ENCODE measurements around the gene ZNF234.
"Not testable (repeated sequence)": the region's sequence is repeated elsewhere in the genome, so short reads cannot be mapped to it uniquely, and the experiment has no call there.

ZNF234 gene

DNA sequence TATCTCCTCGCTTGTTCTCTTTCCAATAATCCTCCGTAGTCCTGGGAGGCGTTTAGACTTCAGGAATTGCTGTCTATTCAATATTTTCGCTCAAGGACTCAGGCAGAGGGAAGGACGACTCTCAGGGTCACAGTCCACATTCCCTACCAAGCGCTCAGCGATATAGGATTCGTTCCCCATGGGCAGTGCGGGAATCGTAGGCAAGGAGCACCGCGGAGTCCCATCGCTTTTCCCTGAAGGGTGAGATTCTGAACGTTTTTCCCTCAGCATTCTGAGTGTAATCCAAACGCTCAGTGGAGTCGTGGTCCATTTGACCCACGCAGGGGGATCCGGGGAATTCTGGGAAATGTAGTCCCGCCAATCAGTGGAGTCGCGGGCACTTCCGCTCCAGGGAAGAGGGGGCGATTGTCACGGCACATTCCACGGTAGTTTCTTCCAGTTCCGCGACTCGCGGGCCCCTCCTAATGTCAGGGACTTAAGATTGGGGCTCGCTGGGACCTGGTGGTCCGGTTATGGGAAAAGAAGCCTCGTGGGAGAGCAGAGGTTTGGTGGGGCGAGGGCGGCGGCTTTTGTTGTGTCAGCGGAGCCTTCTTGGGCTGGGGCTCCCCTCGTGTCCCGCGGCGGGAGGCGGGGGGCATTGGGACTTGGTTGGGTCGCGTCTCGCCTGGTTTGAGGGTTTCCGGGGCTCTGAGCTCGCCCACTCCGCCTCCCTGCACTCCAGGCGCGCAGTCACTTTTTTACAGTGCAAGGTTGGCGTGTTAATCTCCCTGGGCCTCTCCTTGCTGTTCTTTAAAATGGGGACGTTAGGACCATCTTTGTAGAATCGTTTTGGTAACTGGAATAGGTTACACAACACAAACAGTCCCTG, at the start of gene ZNF234:
ZNF234 (plus strand) TSS at position 364 of the 868 bp plus-strand sequence. CDS start 3,079 bp downstream, outside the sequence.
- peak; percentile 67 to 69 for DNase-seq (ENCODE audit: low read depth in 2 of 2)

DNA sequence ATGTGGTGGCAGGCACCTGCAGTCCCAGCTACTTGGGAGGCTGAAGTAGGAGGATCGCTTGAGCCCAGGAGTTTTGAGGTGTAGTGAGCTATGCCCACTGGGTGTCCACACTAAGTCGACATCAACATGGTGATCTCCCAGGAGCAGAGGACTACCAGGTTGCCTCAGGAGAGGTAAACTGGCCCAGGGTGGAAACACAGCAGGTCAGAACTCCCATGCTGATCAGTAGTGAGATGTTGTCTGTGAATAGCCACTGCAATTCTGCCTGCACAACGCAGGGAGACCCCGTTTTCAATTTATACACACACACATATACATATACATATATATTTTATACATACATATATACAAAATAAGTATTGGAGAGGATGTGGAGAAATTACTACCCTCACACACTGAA, 49.2 kb upstream of the ZNF234 start:
- DNase-seq (ENCODE audit: low read depth in 2 of 2) = no peak

DNA sequence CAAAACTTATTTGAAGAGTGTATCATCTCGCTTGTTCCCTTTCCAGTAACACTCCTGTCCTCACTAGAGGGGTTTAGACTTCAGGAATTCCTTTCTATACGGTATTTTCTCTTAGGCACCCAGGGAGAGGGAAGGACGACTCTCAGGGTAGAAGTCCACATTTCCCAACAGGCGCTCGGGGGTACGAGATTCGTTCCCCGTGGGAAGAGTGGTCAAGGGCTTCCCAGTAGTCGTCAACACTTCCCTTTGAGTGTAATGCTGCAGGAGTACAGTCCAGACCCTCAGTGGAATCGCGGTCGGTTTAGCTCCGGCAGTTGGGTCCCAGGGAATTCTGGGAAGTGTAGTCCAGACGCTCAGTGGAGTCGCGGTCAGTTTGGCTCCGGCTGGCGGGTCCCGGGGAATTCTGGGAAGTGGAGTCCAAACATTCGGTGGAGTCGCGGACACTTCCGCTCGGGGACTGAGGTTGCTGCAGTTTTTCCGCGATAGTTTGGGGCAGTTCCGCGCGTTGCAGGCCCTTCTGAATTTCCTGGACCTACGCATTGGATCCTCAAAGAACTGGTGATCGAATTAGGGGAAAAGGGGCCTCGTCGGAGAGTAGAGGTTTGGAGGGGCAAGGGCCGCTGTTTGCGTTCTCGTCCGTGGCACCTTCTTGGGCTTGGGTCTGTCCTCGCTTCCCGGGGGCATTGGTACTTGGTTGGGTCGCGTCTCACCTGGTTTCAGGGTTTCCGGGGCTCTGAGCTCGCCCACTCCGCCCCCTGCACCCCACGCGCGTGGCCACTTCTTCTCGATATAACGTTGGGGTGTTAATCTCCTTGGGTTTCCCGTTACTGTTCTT, 47.2 kb upstream of the ZNF234 start, which contains the start of gene ZNF224:
ZNF224 (plus strand) TSS at position 431 of the 835 bp plus-strand sequence. CDS start 3,513 bp downstream, outside the sequence.
- DNase-seq (ENCODE audit: low read depth in 2 of 2) = peak; percentile 68 to 78

DNA sequence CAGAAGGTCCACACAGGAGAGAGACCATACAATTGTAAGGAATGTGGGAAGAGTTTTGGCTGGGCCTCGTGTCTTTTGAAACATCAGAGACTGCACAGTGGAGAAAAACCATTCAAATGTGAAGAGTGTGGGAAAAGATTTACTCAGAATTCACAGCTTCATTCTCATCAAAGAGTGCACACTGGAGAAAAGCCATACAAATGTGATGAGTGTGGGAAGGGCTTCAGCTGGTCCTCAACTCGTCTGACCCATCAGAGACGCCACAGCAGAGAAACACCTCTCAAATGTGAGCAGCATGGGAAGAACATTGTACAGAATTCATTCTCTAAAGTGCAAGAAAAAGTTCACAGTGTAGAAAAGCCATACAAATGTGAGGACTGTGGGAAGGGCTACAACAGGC, 33.6 kb upstream of the ZNF234 start:
- no peak for DNase-seq (ENCODE audit: low read depth in 2 of 2)

DNA sequence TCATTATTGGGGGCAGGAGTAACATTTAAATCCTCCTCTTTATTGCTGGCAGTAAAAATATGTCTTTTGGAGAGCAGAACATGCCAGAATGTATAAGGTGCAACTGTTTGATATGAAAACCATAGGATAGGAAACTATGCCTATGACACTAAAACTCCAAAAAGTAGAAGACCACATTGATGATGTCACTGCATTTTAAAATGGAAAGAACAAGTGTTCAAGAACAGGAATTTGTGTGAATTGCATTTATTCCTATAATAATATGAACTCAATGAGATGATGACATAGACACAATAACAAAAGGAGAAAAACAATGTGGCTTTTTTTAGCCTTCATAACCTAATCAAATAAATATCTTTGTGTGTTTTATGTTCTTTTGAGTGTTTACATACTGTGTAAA, 31.9 kb upstream of the ZNF234 start:
- no peak for DNase-seq (ENCODE audit: low read depth in 2 of 2)

DNA sequence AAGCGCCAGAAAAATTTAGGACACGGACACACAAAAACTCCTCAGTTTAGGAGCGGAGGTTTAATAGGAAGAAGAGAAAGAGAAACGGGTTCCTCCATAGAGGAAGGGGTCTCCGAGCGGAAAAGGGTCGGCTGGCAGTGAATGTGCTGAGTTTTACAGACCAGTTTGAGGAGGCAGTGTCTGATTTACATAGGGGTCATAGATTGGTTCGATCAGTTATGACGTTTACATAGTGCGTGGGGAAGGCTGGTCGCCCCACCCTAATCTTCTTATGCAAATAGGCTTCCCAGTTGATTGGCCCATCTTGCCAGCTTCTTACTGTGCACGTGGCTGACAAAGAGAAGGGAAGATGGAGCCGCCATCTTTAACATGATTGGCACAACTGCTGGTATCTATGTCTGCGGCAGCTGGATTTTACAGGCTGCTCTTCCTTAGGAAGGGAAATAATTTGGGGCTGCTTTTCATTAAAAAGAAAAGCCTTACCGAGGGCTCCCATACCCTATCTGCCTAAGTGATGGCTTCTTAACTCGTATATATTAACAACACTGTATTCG, 29.4 kb upstream of the ZNF234 start:
- no peak for DNase-seq (ENCODE audit: low read depth in 2 of 2)

DNA sequence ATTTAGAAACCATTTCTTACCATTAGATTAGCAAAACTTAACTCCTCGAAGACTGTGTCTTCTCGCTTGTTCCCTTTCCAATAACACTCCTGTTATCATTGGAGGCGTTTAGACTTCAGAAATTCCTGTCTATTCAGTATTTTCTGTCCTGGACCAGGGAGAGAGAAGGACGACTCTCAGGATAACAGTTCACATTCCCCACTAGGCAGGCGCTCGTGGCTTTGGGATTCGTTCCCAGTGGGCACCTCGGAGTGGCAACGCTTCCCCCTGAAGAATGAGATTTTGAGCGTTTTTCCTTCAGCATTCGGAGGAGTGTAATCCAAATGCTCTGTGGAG, 28.6 kb upstream of the ZNF234 start:
- no peak for DNase-seq (ENCODE audit: low read depth in 2 of 2)

DNA sequence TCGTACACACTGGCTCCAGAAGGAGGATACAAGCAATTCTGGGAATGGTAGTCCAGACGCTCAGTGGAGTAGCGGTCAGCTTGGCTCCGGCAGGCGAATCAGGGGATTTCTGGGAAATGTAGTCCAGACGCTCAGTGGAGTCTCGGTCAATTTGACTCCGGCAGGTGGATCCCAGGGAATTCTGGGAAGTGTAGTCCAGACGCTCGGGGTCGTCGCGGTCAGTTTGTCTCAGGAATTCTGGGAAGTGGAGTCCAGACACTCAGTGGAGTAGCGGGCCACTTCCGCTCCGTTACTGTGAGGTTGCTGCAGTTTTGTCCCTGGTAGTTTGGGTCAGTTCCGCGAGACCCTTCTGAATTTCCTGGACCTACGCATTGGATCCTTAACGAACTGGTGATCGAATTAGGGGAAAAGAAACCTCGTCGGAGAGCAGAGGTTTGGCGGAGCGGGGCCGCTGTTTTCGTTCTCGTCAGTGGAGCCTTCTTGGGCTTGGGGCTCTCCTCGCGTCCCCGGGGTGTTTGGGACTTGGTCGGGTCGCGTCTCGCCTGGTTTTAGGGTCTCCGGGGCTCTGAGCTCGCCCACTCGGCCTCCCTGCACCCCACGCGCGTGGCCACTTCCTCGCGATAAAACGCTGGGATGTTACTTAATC, 28.1 kb upstream of the ZNF234 start, which contains the start of gene ZNF225:
ZNF225 (plus strand) TSS at position 262 of the 646 bp plus-strand sequence. CDS start 2,429 bp downstream, outside the sequence.
- peak; percentile 79 to 82 for DNase-seq (ENCODE audit: low read depth in 2 of 2)

DNA sequence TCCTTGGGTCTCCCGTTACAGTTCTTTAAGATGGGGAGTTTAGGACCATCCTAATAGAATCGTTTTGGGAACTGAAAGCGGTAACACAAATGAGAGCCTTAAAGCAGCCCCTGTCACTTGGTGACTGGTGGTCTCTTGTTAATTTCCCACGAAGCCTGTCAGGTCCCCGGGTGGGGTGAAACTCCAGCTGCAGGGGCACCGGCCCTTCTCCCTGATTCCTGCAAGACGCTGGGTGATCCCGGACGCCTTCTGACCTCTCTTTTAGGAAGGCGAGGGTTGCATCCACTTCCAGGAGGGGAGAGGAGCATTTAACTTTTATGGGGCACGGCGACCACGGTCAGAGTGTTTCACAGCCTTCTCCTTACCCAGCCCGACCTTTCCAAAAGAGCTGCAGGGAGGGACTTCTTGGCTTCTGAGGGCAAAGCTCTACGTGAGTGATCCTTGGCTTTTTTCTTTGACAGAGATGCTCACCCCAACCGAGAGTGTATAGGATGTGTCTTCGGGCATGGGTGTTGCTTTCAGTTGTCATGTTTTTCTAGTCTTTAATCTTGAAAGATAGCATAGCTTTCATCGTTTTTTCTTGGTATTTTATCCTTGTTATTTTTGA, 27.5 kb upstream of the ZNF234 start:
- DNase-seq (ENCODE audit: low read depth in 2 of 2) = no peak

DNA sequence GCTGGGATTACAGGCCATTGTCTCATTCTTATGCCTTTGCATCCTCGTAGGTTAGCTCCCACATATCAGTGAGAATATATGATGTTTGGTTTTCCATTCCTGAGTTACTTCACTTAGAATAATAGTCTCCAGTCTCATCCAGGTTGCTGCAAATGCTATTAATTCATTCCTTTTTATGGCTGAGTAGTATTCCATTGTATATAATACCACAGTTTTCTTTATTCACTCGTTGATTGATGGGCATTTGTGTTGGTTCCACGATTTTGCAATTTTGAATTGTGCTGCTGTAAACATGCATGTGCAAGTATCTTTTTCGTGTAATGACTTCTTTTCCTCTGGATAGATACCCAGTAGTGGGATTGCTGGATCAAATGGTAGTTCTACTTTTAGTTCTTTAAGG, 20.2 kb upstream of the ZNF234 start:
- not testable (repeated sequence) for DNase-seq (ENCODE audit: low read depth in 2 of 2)

DNA sequence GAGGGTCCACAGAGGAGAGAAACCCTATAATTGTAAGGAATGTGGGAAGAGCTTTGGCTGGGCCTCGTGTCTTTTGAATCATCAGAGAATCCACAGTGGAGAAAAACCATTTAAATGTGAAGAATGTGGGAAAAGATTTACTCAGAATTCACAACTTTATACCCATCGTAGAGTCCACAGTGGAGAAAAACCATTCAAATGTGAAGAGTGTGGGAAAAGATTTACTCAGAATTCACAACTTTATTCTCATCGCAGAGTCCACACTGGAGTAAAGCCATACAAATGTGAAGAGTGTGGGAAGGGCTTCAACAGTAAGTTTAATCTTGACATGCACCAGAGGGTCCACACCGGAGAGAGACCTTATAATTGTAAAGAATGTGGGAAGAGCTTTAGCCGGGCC, 9.4 kb upstream of the ZNF234 start:
- DNase-seq (ENCODE audit: low read depth in 2 of 2) = no peak

DNA sequence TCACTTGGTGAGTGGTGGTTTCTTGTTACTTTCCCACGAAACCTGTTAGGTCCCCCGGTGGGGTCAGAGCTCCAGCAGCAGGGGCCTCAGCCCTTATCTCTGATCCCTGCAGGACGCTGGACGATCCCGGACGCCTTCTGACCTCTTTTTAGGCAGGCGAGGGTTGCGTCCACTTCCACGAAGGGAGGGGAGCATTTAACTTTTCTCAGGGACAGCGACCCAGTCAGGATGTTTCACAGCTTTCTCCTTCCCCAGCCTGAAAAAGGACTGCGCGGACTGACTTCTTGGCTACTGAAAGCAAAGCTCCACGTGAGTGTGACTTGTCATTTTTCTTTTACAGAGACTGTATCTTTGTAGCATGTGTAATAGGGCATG, 692 bp downstream of the ZNF234 start:
- DNase-seq (ENCODE audit: low read depth in 2 of 2) = no peak

DNA sequence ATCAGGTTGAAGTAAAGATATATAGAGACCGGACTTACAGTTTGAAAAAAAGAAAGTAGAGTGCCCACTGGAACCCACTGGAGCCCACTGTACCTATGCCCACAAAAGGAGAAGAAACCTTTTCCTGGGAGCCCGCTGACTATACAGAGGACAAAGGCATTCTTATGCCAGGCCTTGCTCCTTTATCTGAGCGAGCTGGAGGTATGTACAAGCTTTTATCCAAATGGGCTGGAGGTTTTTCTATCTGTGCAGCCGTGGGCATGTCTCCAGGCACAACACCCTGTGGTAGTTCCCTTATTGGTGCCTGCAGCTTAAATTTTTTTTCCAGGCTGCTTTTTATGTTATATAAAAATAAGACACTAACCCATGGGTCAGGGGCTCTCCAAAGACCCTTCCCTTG, 8.4 kb downstream of the ZNF234 start:
- no peak for DNase-seq (ENCODE audit: low read depth in 2 of 2)

DNA sequence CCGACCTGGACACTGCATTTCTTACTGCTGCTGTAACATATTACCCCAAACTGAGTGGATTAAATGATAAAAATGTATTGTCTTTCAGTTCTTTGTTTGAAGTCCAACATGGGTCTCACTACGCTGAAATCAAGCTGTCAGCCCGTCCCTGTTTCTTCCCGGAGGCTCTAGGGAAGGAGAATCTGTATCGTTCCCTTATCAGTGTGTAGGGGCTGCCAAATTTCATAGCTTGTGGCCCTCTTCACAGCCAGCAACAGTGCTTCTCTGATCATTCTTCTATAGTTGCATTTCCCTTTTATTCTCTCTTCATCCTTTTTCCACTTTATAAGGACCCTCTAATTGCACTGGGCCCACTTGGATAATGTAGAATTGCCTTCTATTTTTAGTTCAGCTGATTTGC, 10.1 kb downstream of the ZNF234 start:
- no peak for DNase-seq (ENCODE audit: low read depth in 2 of 2)

DNA sequence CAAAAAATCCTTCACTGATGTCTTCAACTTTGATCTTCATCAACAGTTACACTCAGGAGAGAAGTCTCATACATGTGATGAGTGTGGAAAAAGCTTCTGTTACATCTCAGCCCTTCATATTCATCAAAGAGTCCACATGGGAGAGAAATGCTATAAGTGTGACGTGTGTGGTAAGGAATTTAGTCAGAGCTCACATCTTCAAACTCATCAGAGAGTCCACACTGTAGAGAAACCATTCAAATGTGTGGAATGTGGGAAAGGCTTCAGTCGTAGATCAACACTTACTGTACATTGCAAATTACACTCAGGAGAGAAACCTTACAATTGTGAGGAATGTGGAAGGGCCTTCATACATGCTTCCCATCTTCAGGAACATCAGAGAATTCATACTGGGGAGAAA, 15.1 kb downstream of the ZNF234 start:
- no peak for DNase-seq (ENCODE audit: low read depth in 2 of 2)

DNA sequence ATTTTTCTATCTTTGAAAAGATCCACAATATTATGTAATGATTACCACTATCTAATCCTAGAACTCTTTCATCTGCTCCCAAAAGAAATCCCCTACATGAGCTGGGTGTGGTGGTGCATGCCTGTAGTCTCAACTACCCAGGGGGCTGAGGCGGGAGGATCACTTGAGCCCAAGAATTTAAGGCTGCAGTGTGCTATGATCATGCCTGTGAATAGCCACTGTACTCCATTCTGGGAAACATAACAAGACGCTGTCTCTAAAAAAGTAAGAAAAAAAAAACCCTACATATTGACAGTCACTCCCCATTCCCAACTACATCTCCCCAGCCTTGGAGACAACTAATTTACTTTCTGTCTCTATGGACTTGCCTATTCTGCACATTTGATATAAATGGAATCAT, 22.4 kb downstream of the ZNF234 start:
- no peak for DNase-seq (ENCODE audit: low read depth in 2 of 2)

DNA sequence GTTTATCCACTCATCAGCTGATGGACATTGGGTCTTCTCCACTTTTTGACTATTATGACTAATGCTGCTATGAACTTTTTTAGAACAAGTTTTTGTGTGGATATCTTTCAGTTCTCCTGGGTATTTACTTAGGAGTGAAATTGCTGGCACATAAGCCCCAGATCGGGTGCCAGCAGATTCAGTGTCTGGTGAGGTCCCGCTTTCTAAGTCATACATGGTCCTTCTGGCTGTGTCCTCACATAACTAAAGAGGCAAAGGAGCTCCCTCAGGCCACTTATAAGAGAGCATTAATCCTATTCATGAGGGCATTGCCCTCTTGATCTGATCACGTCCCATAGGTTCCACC, 22.9 kb downstream of the ZNF234 start:
- no peak for DNase-seq (ENCODE audit: low read depth in 2 of 2)

DNA sequence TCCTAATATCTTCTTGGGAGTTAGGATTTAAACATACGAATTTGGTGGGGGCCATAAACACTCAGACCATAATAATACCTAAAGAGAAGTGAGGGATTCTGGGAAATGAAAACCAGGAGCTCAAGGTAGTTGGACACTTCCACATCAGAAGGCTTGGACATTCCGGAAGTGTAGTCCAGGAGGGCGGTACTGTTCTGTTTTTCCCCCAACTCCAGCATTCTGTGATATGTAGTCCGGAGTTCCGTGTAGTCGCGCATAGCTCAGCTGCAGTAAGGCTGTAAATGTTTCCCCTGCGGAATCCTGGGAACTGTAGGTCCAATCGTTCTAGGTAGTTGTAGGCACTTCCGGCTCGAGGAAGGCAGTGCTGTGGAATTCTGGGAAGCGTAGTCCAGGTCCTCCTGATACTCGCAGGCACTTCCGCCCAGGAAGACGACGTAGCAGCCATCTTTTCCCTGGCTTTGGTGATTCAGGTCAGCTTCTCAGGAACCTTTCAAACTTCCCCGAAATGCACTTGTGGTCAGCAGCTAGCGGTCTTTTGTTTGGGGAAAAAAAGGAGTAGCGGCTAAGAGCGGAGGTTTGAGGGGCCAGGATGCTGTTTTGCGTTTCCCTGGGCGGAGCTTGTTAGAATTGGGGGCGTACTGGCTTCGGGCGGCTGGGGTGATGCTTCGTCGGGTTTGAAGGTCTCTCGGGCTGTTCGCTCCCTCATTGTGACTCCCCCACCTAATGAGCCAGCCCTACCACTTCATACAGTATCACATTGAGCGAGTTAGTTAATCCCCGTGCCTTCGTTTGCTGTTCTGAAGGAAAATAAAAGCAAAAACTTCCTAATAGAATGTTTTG, 23.5 kb downstream of the ZNF234 start, which contains the start of gene ZNF226:
ZNF226 (plus strand) TSS at position 428 of the 840 bp plus-strand sequence. CDS start 4,981 bp downstream, outside the sequence.
- peak; percentile 77 to 84 for DNase-seq (ENCODE audit: low read depth in 2 of 2)

DNA sequence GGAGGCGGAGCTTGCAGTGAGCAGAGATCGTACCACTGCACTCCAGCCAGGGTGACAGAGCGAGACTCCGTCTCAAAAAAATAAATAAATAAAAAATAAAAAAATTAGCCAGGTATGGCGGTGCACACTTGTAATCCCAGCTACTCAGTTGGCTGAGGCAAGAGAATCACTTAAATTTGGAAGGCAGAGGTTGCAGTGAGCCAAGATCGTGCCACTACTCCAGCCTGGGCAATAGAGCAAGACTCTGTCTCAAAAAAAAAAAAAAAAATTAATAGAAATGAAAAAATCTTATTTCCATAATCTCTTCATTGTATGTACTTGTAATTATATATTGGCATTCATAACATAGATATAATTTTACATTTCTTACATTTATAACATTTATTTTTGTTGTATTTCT, 29.3 kb downstream of the ZNF234 start:
- DNase-seq (ENCODE audit: low read depth in 2 of 2) = not testable (repeated sequence)

DNA sequence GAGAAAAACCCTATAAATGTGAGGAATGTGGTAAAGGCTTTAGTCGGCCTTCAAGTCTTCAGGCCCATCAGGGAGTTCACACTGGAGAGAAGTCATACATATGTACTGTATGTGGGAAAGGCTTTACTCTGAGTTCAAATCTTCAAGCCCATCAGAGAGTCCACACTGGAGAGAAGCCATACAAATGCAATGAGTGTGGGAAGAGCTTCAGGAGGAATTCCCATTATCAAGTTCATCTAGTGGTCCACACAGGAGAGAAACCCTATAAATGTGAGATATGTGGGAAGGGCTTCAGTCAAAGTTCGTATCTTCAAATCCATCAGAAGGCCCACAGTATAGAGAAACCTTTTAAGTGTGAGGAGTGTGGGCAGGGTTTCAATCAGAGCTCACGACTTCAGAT, 35.2 kb downstream of the ZNF234 start:
- DNase-seq (ENCODE audit: low read depth in 2 of 2) = no peak
